H9 (cell line): ENCODE measurements around the gene VAMP2. TPM values are rescaled to one million over a fixed set of nuclear protein-coding genes. Genes with fewer than 3 reads are reported as not detected.

Experiments
- DNase-seq: peaks from one replicate; pipeline ENCODE4 v3.0.0-alpha.2; 2017
- H2AFZ ChIP-seq: one replicate; pipeline ENCODE4 v1.6.1; 2013; ENCODE audit warnings: mild to moderate bottlenecking, low read length, control low read depth, moderate library complexity
- H2AK5ac ChIP-seq: 2 replicates; pipeline ENCODE4 v1.6.1; 2013; ENCODE audit warnings: low read length, control low read depth, mixed read lengths; ENCODE audit not compliant: insufficient read length
- H2BK120ac ChIP-seq: one replicate; pipeline ENCODE4 v1.6.1; 2013; ENCODE audit warnings: low read depth, mild to moderate bottlenecking, low read length, control low read depth, inconsistent platforms; ENCODE audit not compliant: poor library complexity, severe bottlenecking
- H2BK12ac ChIP-seq: 2 replicates; pipeline ENCODE4 v1.6.1; 2013; ENCODE audit warnings: low read length, control low read depth, mixed read lengths, low read depth; ENCODE audit not compliant: insufficient read length
- H2BK15ac ChIP-seq: 2 replicates; pipeline ENCODE4 v1.6.1; 2013; ENCODE audit warnings: low read depth, low read length, control low read depth
- H2BK20ac ChIP-seq: one replicate; pipeline ENCODE4 v1.6.1; 2013; ENCODE audit warnings: low read depth, mild to moderate bottlenecking, low read length, control low read depth, inconsistent platforms; ENCODE audit not compliant: poor library complexity, severe bottlenecking
- H2BK5ac ChIP-seq: 2 replicates; pipeline ENCODE4 v1.6.1; 2013; ENCODE audit warnings: low read length, control low read depth, mixed read lengths; ENCODE audit not compliant: insufficient read length
- H3K14ac ChIP-seq: 2 replicates; pipeline ENCODE4 v1.6.1; 2013; ENCODE audit warnings: low read length, control low read depth; ENCODE audit not compliant: insufficient read depth
- H3K18ac ChIP-seq: 2 replicates; pipeline ENCODE4 v1.6.1; 2013; ENCODE audit warnings: low read depth, mild to moderate bottlenecking, mixed read lengths, low read length, control low read depth; ENCODE audit not compliant: insufficient read length
- H3K23ac ChIP-seq: 2 replicates; pipeline ENCODE4 v1.6.1; 2013; ENCODE audit warnings: low read length, control low read depth, mixed read lengths, low read depth; ENCODE audit not compliant: insufficient read length
- H3K23me2 ChIP-seq: 2 replicates; pipeline ENCODE4 v1.6.1; 2013; ENCODE audit warnings: low read depth, mild to moderate bottlenecking, mixed read lengths, low read length, control low read depth; ENCODE audit not compliant: insufficient read length, poor library complexity, severe bottlenecking
- H3K27ac ChIP-seq: 2 replicates; pipeline ENCODE4 v1.5.1; 2013; ENCODE audit warnings: low read length, control low read depth, mixed read lengths, low read depth; ENCODE audit not compliant: insufficient read length
- H3K27me3 ChIP-seq: 2 replicates; pipeline ENCODE4 v1.6.1; 2013; ENCODE audit warnings: low read length, control low read depth, inconsistent platforms; ENCODE audit not compliant: insufficient read depth
- H3K4ac ChIP-seq: 2 replicates; pipeline ENCODE4 v1.6.1; 2013; ENCODE audit warnings: low read depth, mild to moderate bottlenecking, control low read depth, inconsistent platforms, low read length, moderate library complexity
- H3K4me1 ChIP-seq: 2 replicates; pipeline ENCODE4 v1.6.1; 2013; ENCODE audit warnings: low read length, control low read depth, inconsistent platforms; ENCODE audit not compliant: insufficient read depth
- H3K4me2 ChIP-seq: 2 replicates; pipeline ENCODE4 v1.6.1; 2013; ENCODE audit warnings: low read length, control low read depth, mixed read lengths; ENCODE audit not compliant: insufficient read length, insufficient read depth
- H3K56ac ChIP-seq: 2 replicates; pipeline ENCODE4 v1.6.1; 2013; ENCODE audit warnings: low read depth, mild to moderate bottlenecking, mixed read lengths, low read length, control low read depth; ENCODE audit not compliant: insufficient read length
- H3K79me1 ChIP-seq: 2 replicates; pipeline ENCODE4 v1.6.1; 2013; ENCODE audit warnings: low read depth, mild to moderate bottlenecking, moderate library complexity, low read length, control low read depth, inconsistent platforms; ENCODE audit not compliant: insufficient read depth, poor library complexity, severe bottlenecking
- H3K79me2 ChIP-seq: 2 replicates; pipeline ENCODE4 v1.6.1; 2013; ENCODE audit warnings: low read length, control low read depth, inconsistent platforms; ENCODE audit not compliant: insufficient read depth
- H3K9ac ChIP-seq: 2 replicates; pipeline ENCODE4 v1.6.1; 2013; ENCODE audit warnings: low read length, control low read depth, mixed read lengths; ENCODE audit not compliant: insufficient read length; ENCODE audit errors: extremely low read depth
- H3K9me3 ChIP-seq: one replicate; pipeline ENCODE4 v1.6.1; 2013; ENCODE audit warnings: low read depth, low read length, inconsistent platforms; ENCODE audit not compliant: control insufficient read depth
- H3T11ph ChIP-seq: one replicate; pipeline ENCODE4 v1.6.1; 2013; ENCODE audit warnings: mild to moderate bottlenecking, low read length, control low read depth, inconsistent platforms
- H4K20me1 ChIP-seq: one replicate; pipeline ENCODE4 v1.6.1; 2013; ENCODE audit not compliant: control insufficient read depth, insufficient read length, insufficient read depth
- H4K5ac ChIP-seq: 2 replicates; pipeline ENCODE4 v1.6.1; 2013; ENCODE audit warnings: low read depth, mild to moderate bottlenecking, mixed read lengths, low read length, control low read depth; ENCODE audit not compliant: insufficient read length
- H4K8ac ChIP-seq: replicated peaks from 2 replicates; pipeline ENCODE4 v1.6.1; 2013; ENCODE audit warnings: low read length, control low read depth, mixed read lengths, low read depth; ENCODE audit not compliant: insufficient read length
- H4K91ac ChIP-seq: 2 replicates; pipeline ENCODE4 v1.6.1; 2013; ENCODE audit warnings: low read depth, mild to moderate bottlenecking, moderate library complexity, mixed read lengths, low read length, control low read depth; ENCODE audit not compliant: insufficient read length
- H3K27ac Mint-ChIP-seq, 3 experiments: 2 replicates in 2 of 3; 3 replicates in 1 of 3; pipeline ENCODE4 v1.8.0; 2020 to 2021; ENCODE audit warnings: mixed read lengths in 3 of 3, mild to moderate bottlenecking in 1 of 3, moderate library complexity in 1 of 3
- H3K27me3 Mint-ChIP-seq: 2 replicates; pipeline ENCODE4 v1.8.0; 2021; ENCODE audit warnings: low read depth, mild to moderate bottlenecking, moderate library complexity, mixed read lengths
- H3K36me3 Mint-ChIP-seq, 3 experiments: 2 replicates in 2 of 3; 3 replicates in 1 of 3; pipeline ENCODE4 v1.8.0; 2020 to 2021; ENCODE audit warnings: low read depth in 3 of 3, mixed read lengths in 3 of 3; ENCODE audit not compliant: insufficient read depth in 1 of 3
- H3K4me1 Mint-ChIP-seq, 2 experiments: 2 replicates each; pipeline ENCODE4 v1.8.0; 2020; ENCODE audit warnings: mixed read lengths in 2 of 2
- H3K4me3 Mint-ChIP-seq, 2 experiments: 2 replicates in 1 of 2; 3 replicates in 1 of 2; pipeline ENCODE4 v1.8.0; 2020 to 2021; ENCODE audit warnings: mild to moderate bottlenecking in 2 of 2, mixed read lengths in 2 of 2, moderate library complexity in 1 of 2
- H3K9me3 Mint-ChIP-seq, 2 experiments: 2 replicates in 1 of 2; 3 replicates in 1 of 2; pipeline ENCODE4 v1.8.0; 2020; ENCODE audit warnings: mild to moderate bottlenecking in 2 of 2, mixed read lengths in 2 of 2, moderate library complexity in 1 of 2
- WGBS: extraction: QIAGEN DNeasy Blood & Tissue Kit; methylation state at CpG from one replicate; pipeline ENCODE4 v1.1.7; 2013; ENCODE audit warnings: missing lambda C conversion rate, low lambda C conversion rate, mixed read lengths; ENCODE audit not compliant: insufficient read length; ENCODE audit errors: extremely low coverage; 5-methylcytosine and 5-hydroxymethylcytosine counted together
- total RNA-seq: library from RNA; stranded (reverse); gene quantifications from 2 replicates; pipeline ENCODE4 v1.2.1, GENCODE V29; 2021
- TF ChIP-seq, protein P1 (sequence below): fragments of 200-600 bp; sonication (generic); conservative IDR thresholded peaks from 3 replicates; pipeline ENCODE4 v1.8.0; 2021; ENCODE audit warnings: antibody characterized with exemption, mild to moderate bottlenecking

Gene VAMP2
- total RNA-seq, 1 experiment from 2014 or later = 22.8 TPM

DNA sequence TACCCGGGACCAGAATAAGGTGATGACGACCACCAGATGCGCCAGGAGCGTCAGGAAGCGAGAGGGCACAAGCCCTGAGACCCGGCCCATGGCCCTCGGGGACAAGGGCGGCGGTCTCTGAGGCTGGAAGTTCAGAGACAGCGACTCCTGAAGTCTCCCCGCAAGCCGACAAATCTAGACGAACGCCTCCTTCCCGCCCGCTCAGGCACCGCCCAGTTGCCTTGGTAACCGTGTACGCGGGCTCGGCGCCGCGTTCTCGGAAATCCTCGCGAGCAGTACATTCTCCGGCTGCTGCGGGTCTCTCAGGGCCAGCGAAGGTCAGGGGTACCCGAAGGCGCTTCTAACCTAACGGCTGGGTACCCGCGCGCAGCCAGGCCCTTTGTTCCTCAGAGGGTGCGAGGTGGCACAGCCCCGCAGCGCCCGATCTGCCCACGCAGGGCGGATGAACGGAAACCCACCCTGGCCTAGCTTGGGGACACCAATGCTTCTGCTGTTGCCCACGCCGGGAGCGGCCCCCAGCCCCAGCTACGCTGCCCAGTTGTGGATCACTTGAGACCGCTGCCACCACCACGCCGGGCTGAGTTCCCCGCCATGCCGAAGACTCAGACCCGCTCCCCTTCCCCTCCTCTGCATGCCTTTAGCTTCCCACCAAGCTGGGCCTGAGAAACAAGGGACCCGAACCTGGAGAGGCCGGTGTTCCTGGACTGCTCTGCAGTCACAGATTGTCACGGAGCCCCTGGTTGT, 13.6 kb upstream of the VAMP2 start, which contains the start of gene TMEM107:
Gene TMEM107 (minus strand): TSS at position 184 of the 744 bp plus-strand sequence. CDS start 94 bp downstream, at position 90.
- no peaks in the 10 kb centered on the region for H3K27me3 Mint-ChIP-seq

More for the DNA sequence above, 13.6 kb upstream of the VAMP2 start, which contains the start of gene TMEM107:
- Histone ChIP-seq H2BK120ac (no peak within 1 kb of the TSS), H3K4me2 (peak within 1 kb of the TSS; percentile 55), H2AFZ (no peak within 1 kb of the TSS), H4K91ac (no peak within 1 kb of the TSS), H2BK15ac (no peak within 1 kb of the TSS), H3K56ac (no peak within 1 kb of the TSS), H3K27ac (no peak within 1 kb of the TSS), H3K79me2 (no peaks in the 10 kb centered on the region), H3K23ac (no peak within 1 kb of the TSS), H2BK12ac (no peak within 1 kb of the TSS), H4K20me1 (no peaks in the 10 kb centered on the region), H3K79me1 (no peaks in the 10 kb centered on the region), H3K9me3 (no peaks in the 10 kb centered on the region), H3K4ac (no peak within 1 kb of the TSS), H3T11ph (no peak within 1 kb of the TSS), H4K5ac (no peak within 1 kb of the TSS), H4K8ac (no peak within 1 kb of the TSS), H3K23me2 (peaks cover 10% of the 10 kb centered on the region), H3K18ac (peak within 1 kb of the TSS; percentile 76), H3K14ac (peak within 1 kb of the TSS; percentile 92), H3K9ac (peak within 1 kb of the TSS; percentile 82), H2BK5ac (no peak within 1 kb of the TSS), H3K4me1 (peaks cover 5% of the 10 kb centered on the region; the same call in 1 of the 2 replicates), H2AK5ac (no peak within 1 kb of the TSS), H2BK20ac (no peak within 1 kb of the TSS), H3K27me3 (no peaks in the 10 kb centered on the region)
- WGBS = no CpG with 5 or more reads among the region's 56 CpGs
- DNase-seq = peak; percentile 97
- peak within 1 kb of the TSS; percentile 89 to 93 for H3K4me3 Mint-ChIP-seq
- H3K9me3 Mint-ChIP-seq = no peaks in the 10 kb centered on the region; a peak in 1 of 5 replicates
- TF ChIP-seq, protein P1, sequence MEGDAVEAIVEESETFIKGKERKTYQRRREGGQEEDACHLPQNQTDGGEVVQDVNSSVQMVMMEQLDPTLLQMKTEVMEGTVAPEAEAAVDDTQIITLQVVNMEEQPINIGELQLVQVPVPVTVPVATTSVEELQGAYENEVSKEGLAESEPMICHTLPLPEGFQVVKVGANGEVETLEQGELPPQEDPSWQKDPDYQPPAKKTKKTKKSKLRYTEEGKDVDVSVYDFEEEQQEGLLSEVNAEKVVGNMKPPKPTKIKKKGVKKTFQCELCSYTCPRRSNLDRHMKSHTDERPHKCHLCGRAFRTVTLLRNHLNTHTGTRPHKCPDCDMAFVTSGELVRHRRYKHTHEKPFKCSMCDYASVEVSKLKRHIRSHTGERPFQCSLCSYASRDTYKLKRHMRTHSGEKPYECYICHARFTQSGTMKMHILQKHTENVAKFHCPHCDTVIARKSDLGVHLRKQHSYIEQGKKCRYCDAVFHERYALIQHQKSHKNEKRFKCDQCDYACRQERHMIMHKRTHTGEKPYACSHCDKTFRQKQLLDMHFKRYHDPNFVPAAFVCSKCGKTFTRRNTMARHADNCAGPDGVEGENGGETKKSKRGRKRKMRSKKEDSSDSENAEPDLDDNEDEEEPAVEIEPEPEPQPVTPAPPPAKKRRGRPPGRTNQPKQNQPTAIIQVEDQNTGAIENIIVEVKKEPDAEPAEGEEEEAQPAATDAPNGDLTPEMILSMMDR = no peak
- H3K27ac Mint-ChIP-seq = peak within 1 kb of the TSS; percentile 55 to 95 (median 84); a peak in 6 of 7 replicates
- no peaks in the 10 kb centered on the region for H3K36me3 Mint-ChIP-seq
- peaks cover 26 to 28% of the 10 kb centered on the region in 2 experiments for H3K4me1 Mint-ChIP-seq
